OCI-LY7 (cell line): ENCODE measurements around the gene TMEM107.

Experiments used
- CTCF ChIP-seq: fragments of 200-600 bp; sonication (generic); conservative IDR thresholded peaks from 2 replicates; pipeline ENCODE4 v1.5.1; 2014; ENCODE audit warnings: mild to moderate bottlenecking, antibody characterized with exemption, low read length, moderate library complexity, mixed read lengths
- EZH2phosphoT487 ChIP-seq: fragments of 200-600 bp; sonication (generic); IDR thresholded peaks from 2 replicates; pipeline ENCODE4 v1.6.1; 2018; ENCODE audit warnings: low read depth, borderline replicate concordance, mild to moderate bottlenecking, mixed run types, antibody characterized with exemption, low read length, moderate library complexity, mixed read lengths

DNA sequence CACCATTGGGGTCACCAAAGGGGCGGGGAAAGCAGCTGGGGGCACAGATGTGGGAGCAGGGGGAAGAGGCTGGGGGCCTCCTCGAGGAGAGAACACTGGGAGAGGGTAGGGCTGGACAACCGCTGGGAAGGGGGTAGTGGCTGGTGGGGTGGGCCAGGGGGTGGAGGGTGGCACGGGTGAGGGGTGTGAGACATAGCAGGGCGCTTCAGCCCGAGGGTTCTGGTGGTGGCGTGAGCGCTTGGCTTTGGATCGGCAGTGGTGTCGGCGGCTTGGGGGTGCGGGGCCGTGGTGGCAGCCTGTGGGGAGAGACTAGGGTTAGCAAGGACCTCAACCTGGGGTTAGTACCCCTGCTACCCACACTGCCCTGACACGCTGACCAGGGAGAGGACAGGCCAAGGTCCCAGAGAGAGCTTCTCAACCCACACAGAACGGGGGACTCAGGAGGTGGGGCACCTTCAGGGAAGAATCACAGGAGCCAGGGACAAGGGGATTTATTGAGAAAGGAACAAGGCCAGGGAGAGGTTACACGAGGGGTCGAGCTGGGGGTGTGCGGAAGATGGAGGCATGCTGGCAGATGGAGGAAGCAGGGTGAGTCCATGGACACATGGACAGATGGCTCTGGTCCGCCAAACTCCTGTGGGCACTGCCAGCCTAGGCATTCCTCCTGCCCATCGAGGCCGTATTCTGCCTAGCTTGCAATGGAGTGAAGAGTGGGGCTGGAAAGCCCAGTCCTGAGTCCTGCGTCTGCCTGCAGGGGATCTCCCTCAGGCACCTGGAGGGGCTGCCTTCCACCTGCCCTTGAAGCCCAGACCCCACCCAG lies 32.4 kb downstream of the TMEM107 start:
- no peak for TF ChIP-seq CTCF
- TF ChIP-seq EZH2phosphoT487 = no peak
